ENCODE results near the gene RAET1G.

DNA sequence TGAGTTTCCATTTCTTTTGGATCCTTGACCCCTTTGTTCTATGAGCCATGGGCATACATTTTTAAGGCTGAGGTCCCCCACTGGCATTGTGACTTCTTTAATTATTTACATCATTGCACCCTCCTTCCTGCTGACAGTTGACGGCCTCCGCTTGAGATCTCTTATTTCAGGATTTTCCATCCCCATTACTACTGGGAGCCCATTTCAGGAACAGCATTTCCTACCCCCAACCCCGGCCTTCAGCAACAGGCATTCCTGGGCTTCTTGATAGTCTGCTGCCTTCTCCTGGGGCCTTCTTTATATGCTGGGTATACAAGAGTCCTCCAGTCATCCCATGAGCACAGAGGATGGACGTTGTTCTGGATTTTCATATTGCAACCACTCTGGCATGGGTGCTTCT is 44.7 kb upstream of the RAET1G start:
- TF ChIP-seq CTCF (IDR thresholded peaks at IDR 0.05) (no peak), POLR2A (IDR thresholded peaks at IDR 0.05; ENCODE audit: low read depth) (no peak), EP300 (IDR thresholded peaks at IDR 0.05) (no peak), POLR2AphosphoS5 (IDR thresholded peaks at IDR 0.05) (no peak)
